CD4-positive, alpha-beta T cell treated with Interleukin-21 for 1 hour (primary cell): ENCODE data around the gene IL1RAPL2.

ENCODE experiments used
- DNase-seq: peaks from one replicate; pipeline ENCODE4 v3.0.0-alpha.2; 2020

The IL1RAPL2 gene

DNA sequence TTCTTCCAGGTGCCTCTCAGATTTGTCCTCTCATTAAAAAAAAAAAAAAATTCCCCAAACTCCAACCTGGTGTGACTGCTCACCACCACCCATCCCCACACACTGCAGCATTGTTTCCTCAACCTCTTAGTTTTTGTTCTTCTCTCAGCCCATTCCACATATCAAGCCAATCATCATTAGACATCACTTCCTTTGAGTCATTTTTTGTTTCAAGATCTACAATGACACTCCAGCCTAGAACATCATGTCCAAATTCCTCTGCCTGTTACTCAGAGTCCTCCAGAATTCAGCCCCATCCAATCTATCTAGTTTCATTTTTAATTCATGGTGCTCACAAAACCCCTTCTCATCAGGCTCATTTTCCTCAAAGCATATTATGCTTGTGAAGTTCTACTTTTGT is 917.0 kb downstream of the IL1RAPL2 start:
- DNase-seq: no peak

- DNase-seq: no peak
Measured at GRCh38 chrX:105488716-105489115, 922.7 kb downstream of the IL1RAPL2 start.

GRCh38 chrX:105495376-105495775 is 929.4 kb downstream of the IL1RAPL2 start:
- no peak for DNase-seq

- DNase-seq: no peak
Measured at GRCh38 chrX:105502336-105502735, 936.3 kb downstream of the IL1RAPL2 start.

DNA sequence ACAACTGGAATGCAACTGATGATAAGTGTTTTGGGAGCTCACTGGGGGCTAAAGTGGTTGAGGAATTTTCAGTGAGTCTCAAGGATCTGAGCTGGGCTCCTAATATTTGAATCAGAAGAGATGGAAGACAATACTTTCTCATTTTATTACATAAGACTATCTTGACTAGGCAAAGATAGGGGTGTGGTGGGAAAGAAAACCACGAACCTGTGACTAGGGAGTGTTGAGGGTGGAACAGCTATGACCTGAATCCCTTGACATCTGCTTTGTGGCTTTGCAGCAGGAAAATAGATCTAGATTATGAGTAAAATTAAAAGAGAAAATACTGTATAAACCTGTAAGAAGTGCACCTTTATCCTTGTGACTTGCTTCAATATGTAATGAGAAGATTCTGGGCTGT is 949.6 kb downstream of the IL1RAPL2 start:
- DNase-seq: no peak

- DNase-seq: no peak
Measured at GRCh38 chrX:105526431-105526830, 960.4 kb downstream of the IL1RAPL2 start.

GRCh38 chrX:105527759-105528158 is 961.8 kb downstream of the IL1RAPL2 start:
- DNase-seq: no peak

DNA sequence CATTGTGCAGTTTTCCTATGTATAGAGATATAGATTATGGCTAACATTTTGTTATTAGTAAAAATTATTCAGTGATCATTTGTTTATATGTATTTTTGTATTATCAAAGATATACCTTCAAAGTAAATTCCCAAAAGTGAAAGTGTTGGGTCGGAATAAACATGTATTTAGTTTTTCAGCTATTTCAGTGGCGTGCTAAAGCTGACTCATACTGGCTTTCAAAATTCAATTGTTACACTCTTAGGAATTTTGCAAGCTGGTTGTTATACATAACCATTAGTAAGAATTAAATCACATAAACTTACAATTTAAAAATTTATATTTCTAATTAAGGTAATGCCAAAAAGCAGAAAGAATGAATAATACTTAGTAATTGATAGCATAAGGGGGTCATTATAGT is 968.0 kb downstream of the IL1RAPL2 start:
- no peak for DNase-seq

DNA sequence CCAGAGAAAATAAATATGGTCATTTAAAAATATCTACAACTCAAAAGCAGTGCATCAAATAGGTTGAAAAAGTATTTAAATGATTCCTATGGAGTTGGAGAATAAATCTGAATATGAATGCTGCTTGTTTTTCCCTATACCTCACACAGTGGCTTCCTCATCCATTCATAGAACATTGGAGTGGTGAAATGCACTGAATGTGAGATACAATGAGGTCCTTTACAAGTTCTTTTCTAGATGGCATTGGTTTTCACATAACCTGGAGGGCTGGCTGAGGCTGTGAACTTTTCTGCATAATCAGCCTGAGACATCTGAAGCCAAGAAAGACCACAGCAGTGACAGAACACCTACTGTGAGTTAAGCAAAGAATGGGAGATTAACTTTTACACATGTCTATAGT is 977.3 kb downstream of the IL1RAPL2 start:
- no peak for DNase-seq

DNA sequence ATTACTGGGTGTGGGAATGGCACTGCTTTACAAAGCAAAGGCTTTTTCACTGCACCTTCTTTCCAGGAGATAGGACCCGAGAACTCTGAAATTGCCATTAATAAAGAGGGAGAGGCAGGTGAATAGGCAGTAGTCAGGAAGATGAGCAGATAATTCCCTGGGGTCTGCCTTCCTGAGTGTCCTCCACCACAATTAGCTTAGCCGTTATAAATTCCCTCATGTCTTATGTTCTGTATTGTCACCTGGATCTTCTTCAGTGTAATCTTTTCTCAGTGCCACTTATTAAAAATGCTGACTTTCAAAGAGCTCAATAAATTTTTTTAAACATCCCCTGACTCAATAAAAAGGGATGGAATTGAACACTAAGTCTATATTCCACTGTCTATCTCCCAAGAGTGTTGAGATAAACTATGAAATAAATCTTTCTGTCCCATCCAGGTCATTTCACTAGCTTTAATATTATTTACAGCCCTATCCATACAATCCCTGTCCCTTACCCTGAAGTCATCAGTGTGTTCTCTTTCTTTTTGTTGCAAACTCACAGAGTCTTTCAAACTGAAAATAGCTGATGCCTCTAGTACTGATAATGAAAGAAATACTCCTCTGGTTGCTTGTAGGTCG is 984.2 kb downstream of the IL1RAPL2 start:
- no peak for DNase-seq

DNA sequence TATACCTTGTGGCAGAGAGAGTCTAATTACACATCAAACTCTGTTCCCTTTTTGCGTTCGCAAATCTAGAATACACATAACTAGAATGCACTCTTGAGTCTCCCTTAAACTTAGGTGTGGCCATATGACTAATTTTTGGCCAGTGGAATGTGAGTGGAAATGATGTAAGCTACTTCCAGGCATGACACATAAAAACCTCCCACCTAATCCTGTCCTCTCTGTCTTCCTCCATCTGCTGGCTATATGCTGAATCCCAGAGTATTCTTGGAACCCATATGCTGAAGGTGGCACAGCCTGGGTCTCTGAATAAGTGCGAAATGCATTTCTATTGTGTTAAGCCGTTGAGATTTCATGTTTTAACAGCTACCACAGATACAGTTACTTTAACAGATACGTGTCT is 986.4 kb downstream of the IL1RAPL2 start:
- DNase-seq: no peak

- no peak for DNase-seq
Measured at GRCh38 chrX:105553118-105553517, 987.1 kb downstream of the IL1RAPL2 start.

- no peak for DNase-seq
Measured at GRCh38 chrX:105564501-105564900, 998.5 kb downstream of the IL1RAPL2 start.

GRCh38 chrX:105565856-105566255 is 999.9 kb downstream of the IL1RAPL2 start:
- DNase-seq: no peak

DNA sequence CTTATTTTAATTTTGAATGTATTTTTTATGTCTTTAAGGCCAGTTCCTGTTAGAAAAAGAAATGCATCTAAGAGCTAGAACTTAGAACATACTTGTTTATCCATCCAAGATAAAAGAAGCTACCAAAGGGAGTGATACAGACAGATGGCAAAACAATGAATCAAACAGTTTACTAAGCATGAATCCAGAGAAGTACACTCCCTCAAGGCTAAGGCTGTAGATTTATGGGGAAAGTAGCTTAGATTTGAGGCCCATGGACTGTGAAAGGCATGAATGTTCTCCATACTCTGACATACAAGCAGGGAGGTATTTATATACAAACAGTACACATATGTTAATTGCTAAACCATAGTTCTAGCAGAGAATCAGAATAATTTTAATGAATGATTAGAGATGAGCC is 1001.1 kb downstream of the IL1RAPL2 start:
- no peak for DNase-seq

GRCh38 chrX:105608745-105609144 is 1042.7 kb downstream of the IL1RAPL2 start:
- no peak for DNase-seq

GRCh38 chrX:105609530-105609929 is 1043.5 kb downstream of the IL1RAPL2 start:
- no peak for DNase-seq

DNA sequence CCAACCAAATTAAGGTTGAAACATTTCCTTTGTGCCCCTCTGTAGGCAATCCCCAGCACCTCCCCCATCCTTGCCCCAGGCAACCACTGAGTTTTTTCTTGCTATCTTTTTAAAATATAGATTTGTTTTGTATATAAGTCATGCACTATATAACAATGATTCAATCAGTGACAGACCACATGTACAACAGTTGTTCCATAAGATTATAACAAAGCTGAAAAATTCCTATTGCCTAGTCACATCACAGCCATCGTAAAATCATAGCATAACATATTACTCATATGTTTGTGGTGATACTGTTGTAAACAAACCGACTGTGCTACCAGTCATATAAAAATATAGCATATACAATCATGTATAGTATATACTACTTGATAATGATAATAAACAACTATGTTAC is 1044.4 kb downstream of the IL1RAPL2 start:
- no peak for DNase-seq

- no peak for DNase-seq
Measured at GRCh38 chrX:105618393-105619101, 1052.5 kb downstream of the IL1RAPL2 start.

DNA sequence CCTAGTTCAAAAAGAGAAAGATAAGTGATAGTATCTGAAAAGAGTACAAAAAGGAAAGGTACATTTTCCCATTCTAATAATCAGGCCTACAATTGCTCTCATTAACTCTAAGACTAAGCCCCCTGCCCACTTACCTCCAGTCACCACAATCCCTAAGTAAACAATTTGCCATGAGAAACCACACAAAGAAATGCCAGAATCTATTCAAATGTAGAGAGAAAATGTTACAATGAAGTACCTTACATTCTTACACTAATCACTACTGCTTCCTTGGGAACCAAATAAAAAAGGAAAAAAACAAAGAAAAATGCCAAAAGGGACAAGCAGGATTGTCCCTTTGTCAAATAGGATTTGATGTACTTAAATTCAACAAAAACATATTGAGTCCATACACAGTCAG is 1068.2 kb downstream of the IL1RAPL2 start:
- no peak for DNase-seq

DNA sequence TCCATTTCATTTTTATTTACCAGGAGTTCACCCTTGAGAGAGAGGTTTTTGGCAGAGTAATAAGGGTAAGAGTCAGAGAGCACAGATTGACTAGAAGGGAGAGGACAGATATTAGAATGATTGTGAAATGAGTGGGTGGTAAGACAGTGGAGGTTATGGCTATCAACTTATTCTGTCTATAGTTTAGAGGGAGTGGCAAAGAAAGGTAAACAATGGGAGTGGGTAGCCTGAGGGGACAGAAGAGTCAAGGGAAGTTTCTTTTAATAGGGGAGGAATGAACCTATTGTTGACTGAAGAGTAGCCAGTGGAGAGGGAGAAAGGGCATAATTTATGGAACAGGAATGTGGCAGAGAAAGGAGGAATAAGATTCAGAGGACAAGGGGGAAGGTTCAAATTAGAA is 1069.8 kb downstream of the IL1RAPL2 start:
- DNase-seq: no peak

- DNase-seq: no peak
Measured at GRCh38 chrX:105636667-105637066, 1070.7 kb downstream of the IL1RAPL2 start.

DNA sequence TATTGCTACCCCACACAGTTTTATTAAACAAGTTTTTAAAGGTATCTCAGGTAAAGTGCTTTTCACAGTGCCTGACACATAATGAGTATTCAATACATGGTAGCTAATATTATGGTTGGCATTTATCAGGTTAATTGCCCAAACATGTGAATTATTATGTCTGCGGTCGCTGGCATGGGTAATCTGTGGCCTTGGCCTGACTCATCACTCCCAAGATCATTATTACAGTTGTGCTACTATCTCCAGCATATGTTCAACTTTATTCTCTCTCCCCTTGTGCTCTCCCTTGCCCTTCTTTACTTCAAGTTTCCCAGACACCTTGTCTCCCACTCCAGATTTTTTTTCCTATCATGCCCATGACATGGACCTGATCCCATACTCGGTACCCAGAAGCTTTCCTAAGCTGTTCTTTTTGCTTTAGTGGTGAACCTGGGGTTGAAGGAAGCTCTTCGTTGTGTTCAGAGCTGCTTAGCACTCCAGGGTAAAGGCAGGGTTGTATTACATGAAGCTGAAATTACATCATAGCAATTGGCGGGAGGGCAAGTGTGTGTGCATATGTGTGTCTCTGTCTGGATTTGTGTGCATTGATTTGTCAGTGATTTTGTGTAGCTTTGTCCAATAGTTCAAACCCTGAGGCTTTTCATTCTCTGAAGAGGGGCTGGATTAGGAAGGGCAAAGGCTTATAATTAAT is 1079.8 kb downstream of the IL1RAPL2 start:
- DNase-seq: no peak
